WERI-Rb-1 (cell line): ENCODE measurements around the gene SH2D6.

ENCODE experiments used
- DNase-seq: peaks from one replicate; pipeline ENCODE4 v3.0.0-alpha.2; 2020
- H3K27ac ChIP-seq: fragments of 250-450 bp; sonication (Bioruptor Pico); 2 replicates; pipeline ENCODE4 v1.5.1; 2020; ENCODE audit warnings: mild to moderate bottlenecking, moderate library complexity
- H3K27me3 ChIP-seq: fragments of 250-450 bp; sonication (Bioruptor Pico); 2 replicates; pipeline ENCODE4 v1.5.1; 2021; ENCODE audit warnings: mild to moderate bottlenecking, low read depth, moderate library complexity; ENCODE audit not compliant: insufficient read depth, severe bottlenecking
- H3K36me3 ChIP-seq: fragments of 250-450 bp; sonication (Bioruptor Pico); 2 replicates; pipeline ENCODE4 v1.5.1; 2020; ENCODE audit warnings: mild to moderate bottlenecking, moderate library complexity
- H3K4me3 ChIP-seq: 2 replicates; pipeline ENCODE4 v1.5.1; 2011; ENCODE audit warnings: low read depth, mild to moderate bottlenecking, control low read depth, low read length
- H3K9me3 ChIP-seq: fragments of 250-450 bp; sonication (Bioruptor Pico); 2 replicates; pipeline ENCODE4 v1.5.1; 2021; ENCODE audit warnings: mild to moderate bottlenecking, moderate library complexity; ENCODE audit not compliant: severe bottlenecking
- TF ChIP-seq, protein P1 (sequence below): IDR thresholded peaks from 2 replicates; pipeline ENCODE4 v1.5.1; 2011; ENCODE audit warnings: low read depth, mild to moderate bottlenecking, control low read depth, inconsistent platforms, low read length

SH2D6 gene

DNA sequence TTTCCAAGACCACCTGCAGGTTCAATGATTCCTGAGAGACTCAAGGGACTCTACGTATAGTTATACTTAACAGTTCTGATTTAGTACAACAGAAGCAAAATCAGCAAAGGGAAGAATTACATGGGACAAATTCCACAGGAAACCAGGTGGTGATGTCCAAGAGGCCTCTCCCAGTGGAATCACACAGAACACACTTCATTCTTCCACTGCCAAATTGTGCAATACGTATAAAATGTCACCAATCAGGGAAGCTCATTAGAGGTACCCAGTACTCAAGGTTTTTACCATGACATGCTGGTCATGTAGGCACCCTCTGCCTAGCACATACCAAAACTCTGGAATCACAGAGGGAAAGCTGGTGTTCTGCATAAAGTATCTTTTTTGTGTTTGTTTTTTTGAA is 30.8 kb upstream of the SH2D6 start:
- Histone ChIP-seq H3K36me3 (peaks cover 3% of the 10 kb centered on the region; the same call in 1 of the 2 replicates), H3K9me3 (no peaks in the 10 kb centered on the region), H3K27ac (no peak overlapping the region), H3K4me3 (no peak overlapping the region), H3K27me3 (no peaks in the 10 kb centered on the region)
- DNase-seq: no peak
- TF ChIP-seq, protein P1, sequence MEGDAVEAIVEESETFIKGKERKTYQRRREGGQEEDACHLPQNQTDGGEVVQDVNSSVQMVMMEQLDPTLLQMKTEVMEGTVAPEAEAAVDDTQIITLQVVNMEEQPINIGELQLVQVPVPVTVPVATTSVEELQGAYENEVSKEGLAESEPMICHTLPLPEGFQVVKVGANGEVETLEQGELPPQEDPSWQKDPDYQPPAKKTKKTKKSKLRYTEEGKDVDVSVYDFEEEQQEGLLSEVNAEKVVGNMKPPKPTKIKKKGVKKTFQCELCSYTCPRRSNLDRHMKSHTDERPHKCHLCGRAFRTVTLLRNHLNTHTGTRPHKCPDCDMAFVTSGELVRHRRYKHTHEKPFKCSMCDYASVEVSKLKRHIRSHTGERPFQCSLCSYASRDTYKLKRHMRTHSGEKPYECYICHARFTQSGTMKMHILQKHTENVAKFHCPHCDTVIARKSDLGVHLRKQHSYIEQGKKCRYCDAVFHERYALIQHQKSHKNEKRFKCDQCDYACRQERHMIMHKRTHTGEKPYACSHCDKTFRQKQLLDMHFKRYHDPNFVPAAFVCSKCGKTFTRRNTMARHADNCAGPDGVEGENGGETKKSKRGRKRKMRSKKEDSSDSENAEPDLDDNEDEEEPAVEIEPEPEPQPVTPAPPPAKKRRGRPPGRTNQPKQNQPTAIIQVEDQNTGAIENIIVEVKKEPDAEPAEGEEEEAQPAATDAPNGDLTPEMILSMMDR: no peak

DNA sequence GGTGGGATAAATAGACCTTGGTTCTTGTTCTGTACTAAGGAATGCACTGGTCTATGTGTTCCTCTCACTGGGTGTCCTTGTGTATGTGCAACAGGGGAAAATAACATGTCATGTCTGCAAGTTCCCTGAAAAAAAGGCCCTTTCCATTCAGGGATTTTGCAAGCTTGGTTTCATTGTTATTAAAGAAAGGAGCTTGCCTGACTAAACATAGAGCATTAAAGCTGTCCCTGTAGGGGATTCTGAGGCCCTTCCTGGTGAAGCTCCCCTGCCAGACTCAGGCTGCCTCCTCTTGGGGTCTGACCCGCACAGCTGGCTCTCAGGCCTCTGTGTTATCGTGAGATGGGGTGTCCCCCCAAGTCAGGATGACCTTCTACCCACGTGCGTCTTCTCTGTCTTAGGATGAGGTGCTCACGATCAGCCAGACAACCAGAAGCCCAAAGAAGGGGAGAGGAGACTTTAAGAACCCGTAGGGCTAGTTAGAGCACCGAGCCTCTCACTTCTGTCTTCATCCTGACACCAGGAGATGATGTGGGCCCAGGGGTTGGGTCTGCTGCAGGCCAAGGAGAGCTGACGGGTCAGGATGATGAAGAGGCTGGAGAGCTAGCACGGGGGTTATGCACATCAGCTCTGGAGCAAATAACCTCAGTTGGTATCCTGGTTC is 29.5 kb upstream of the SH2D6 start:
- H3K27ac ChIP-seq: no peak overlapping the region
- DNase-seq: no peak
- TF ChIP-seq, protein P1: no peak
- H3K4me3 ChIP-seq: no peak overlapping the region
- H3K36me3 ChIP-seq: peaks cover 3% of the 10 kb centered on the region; the same call in 1 of the 2 replicates
- H3K27me3 ChIP-seq: no peaks in the 10 kb centered on the region
- H3K9me3 ChIP-seq: no peaks in the 10 kb centered on the region

DNA sequence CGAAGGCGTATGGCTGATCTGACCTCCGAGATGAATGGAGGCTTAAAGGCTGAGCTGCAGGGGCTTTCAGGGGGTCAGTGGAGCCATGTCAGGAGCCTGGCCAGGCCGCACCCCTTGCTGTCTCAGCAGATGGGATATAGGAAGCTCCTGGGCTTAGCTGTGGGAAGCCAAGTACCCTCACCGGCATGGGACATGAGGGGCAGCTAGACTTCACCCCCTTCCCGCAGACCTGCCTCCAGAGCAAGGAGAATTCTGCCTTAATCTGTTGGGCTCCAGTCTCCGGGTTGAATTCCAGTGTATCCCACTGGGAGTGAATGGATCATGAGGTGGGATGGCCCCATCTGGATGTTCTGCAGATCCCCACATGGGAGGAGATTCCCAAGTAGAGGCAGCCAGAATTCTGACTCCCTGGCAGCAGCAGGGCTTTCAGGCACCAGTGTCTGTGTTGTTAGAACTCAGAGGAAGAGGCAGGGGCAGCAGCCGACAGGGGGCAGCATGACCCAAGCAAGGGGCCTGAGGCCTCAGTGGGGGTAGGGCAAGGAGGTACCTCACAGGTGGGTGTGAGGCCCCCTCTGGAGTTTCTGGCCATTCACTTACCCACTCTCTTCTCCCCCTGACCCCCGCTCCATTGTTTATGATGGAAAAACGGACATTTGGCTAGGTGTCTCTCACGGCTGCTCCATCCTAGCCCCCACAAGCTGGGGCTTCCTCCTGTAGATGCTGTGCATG is 27.4 kb upstream of the SH2D6 start:
- H3K27ac ChIP-seq: no peak overlapping the region
- no peaks in the 10 kb centered on the region for H3K27me3 ChIP-seq
- TF ChIP-seq, protein P1: peak; percentile 92
- DNase-seq: peak; percentile 85
- H3K9me3 ChIP-seq: no peaks in the 10 kb centered on the region
- H3K36me3 ChIP-seq: peaks cover 3% of the 10 kb centered on the region; the same call in 1 of the 2 replicates
- no peak overlapping the region for H3K4me3 ChIP-seq

DNA sequence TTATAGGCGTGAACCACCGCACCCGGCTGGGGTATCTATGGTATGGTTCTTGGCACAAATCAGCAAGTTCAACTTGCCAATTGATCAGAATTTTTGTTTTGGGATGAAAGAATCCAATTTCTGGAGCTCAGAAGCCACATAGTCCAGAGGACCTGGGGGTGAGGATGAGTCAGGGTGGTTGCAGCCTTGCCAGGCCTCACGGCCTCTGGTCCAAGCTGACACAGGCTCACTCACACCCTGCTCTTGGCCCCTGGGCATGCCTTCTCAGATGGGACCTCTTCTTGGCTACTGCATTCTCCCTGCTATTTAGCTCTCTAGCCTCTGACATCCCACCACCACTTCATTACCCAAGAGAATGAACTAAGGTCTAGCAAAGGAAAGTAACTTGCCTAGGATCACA is 24.7 kb upstream of the SH2D6 start:
- Histone ChIP-seq H3K9me3 (no peaks in the 10 kb centered on the region), H3K36me3 (no peaks in the 10 kb centered on the region; the same call in 1 of the 2 replicates), H3K27ac (no peak overlapping the region), H3K4me3 (no peak overlapping the region), H3K27me3 (no peaks in the 10 kb centered on the region)
- TF ChIP-seq, protein P1: no peak
- DNase-seq: no peak

DNA sequence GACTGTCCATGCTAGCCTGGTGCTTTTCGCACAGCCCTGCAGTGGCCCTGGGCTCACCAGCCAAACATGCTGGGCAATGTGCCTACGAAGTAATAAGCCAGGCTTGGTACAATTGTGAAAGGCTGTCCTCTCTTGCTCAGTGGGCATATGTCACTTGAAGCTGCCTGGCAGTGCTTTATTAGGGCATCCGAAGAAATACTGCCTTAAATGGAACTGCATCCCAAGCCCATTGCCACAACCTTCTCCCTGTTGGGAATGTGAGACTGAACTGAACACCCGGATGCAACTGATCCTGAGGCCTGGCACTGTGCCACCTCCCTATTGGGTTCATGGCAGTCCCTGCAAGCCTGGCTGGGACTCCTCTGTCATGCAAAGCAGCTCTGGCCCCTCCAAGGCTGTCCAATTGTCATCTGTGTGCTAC is 24.2 kb upstream of the SH2D6 start:
- Histone ChIP-seq H3K27me3 (no peaks in the 10 kb centered on the region), H3K36me3 (no peaks in the 10 kb centered on the region; the same call in 1 of the 2 replicates), H3K27ac (no peak overlapping the region), H3K9me3 (no peaks in the 10 kb centered on the region), H3K4me3 (no peak overlapping the region)
- TF ChIP-seq, protein P1: no peak
- DNase-seq: no peak
